CD14-positive monocyte (primary cell): ENCODE data around the gene MRNIP. TPM values are rescaled to one million over a fixed set of nuclear protein-coding genes. Genes with fewer than 3 reads are reported as not detected.

Experiments
- DNase-seq, 3 donors: peaks; one replicate each; pipeline ENCODE4 v3.0.0-alpha.2; 2011 to 2022
- H2AFZ ChIP-seq: 2 replicates; pipeline ENCODE4 v1.6.0; 2012; ENCODE audit warnings: mild to moderate bottlenecking, low read depth, low read length, inconsistent platforms; ENCODE audit not compliant: insufficient read depth, poor library complexity, severe bottlenecking
- H3K27ac ChIP-seq, 2 donors: 1 replicate in 1 of 2; 2 replicates in 1 of 2; pipeline ENCODE4 v1.5.1; 2012 to 2013; ENCODE audit warnings: low read length in 2 of 2, control low read depth in 1 of 2, inconsistent platforms in 1 of 2, low read depth in 1 of 2, mild to moderate bottlenecking in 1 of 2
- H3K27me3 ChIP-seq, 2 donors: one replicate each; pipeline versions ENCODE4 v1.6.0 to v1.6.1; 2011 to 2013; ENCODE audit warnings: low read length in 2 of 2; ENCODE audit not compliant: control insufficient read depth in 2 of 2, insufficient read depth in 2 of 2
- H3K36me3 ChIP-seq, 2 donors: replicated peaks in 1 of 2; 1 replicate in 1 of 2; 2 replicates in 1 of 2; pipeline versions ENCODE4 v1.5.1 to v1.6.1; 2012 to 2013; ENCODE audit warnings: low read length in 2 of 2, control low read depth in 1 of 2, inconsistent platforms in 1 of 2, mild to moderate bottlenecking in 1 of 2; ENCODE audit not compliant: insufficient read depth in 2 of 2, control insufficient read depth in 1 of 2
- H3K4me1 ChIP-seq, 2 donors: 1 replicate in 1 of 2; 2 replicates in 1 of 2; pipeline versions ENCODE4 v1.5.1 to v1.6.1; 2012 to 2013; ENCODE audit warnings: low read length in 2 of 2, control low read depth in 1 of 2, inconsistent platforms in 1 of 2, mild to moderate bottlenecking in 1 of 2, moderate library complexity in 1 of 2; ENCODE audit not compliant: insufficient read depth in 2 of 2, control insufficient read depth in 1 of 2
- H3K4me2 ChIP-seq: replicated peaks from 2 replicates; pipeline ENCODE3; 2012; ENCODE audit warnings: low read length, moderate library complexity, mild to moderate bottlenecking; ENCODE audit not compliant: poor library complexity, severe bottlenecking; ENCODE audit errors: extremely low read depth
- H3K4me3 ChIP-seq, 3 experiments: fragments of 200-600 bp in 1 of 3; sonication (generic) in 1 of 3; replicated peaks in 1 of 3; 1 replicate in 2 of 3; 2 replicates in 1 of 3; pipeline ENCODE4 v1.5.1; 2011 to 2013; ENCODE audit warnings: low read length in 3 of 3, mild to moderate bottlenecking in 3 of 3, control low read depth in 2 of 3, low read depth in 2 of 3, inconsistent platforms in 1 of 3, moderate library complexity in 1 of 3
- H3K79me2 ChIP-seq: 2 replicates; pipeline ENCODE4 v1.6.0; 2012; ENCODE audit warnings: mild to moderate bottlenecking, control low read depth, inconsistent platforms, low read length, moderate library complexity; ENCODE audit not compliant: insufficient read depth
- H3K9ac ChIP-seq: 2 replicates; pipeline ENCODE4 v1.6.0; 2017; ENCODE audit warnings: low read length, mild to moderate bottlenecking; ENCODE audit not compliant: insufficient read depth, poor library complexity, severe bottlenecking
- H3K9me3 ChIP-seq, 2 donors: replicated peaks in 1 of 2; 1 replicate in 1 of 2; 2 replicates in 1 of 2; pipeline versions ENCODE4 v1.5.1 to v1.6.1; 2012 to 2013; ENCODE audit warnings: low read length in 2 of 2, control low read depth in 1 of 2; ENCODE audit not compliant: control insufficient read depth in 1 of 2, insufficient read depth in 1 of 2
- H4K20me1 ChIP-seq: 2 replicates; pipeline ENCODE4 v1.6.0; 2012; ENCODE audit warnings: mild to moderate bottlenecking, low read length, control low read depth, moderate library complexity; ENCODE audit not compliant: insufficient read depth
- H3K27ac Mint-ChIP-seq, 7 donors: one replicate each; pipeline ENCODE4 v1.8.0; 2020; ENCODE audit warnings: mild to moderate bottlenecking in 7 of 7, mixed read lengths in 7 of 7, moderate library complexity in 6 of 7, inconsistent platforms in 2 of 7
- H3K27me3 Mint-ChIP-seq, 3 donors: one replicate each; pipeline ENCODE4 v1.8.0; 2021 to 2022; ENCODE audit warnings: low read depth in 3 of 3, mild to moderate bottlenecking in 3 of 3, mixed read lengths in 3 of 3, moderate library complexity in 3 of 3, inconsistent platforms in 1 of 3
- H3K36me3 Mint-ChIP-seq, 2 donors: one replicate each; pipeline ENCODE4 v1.8.0; 2020; ENCODE audit warnings: mixed read lengths in 2 of 2, inconsistent platforms in 1 of 2, mild to moderate bottlenecking in 1 of 2
- H3K4me1 Mint-ChIP-seq: one replicate; pipeline ENCODE4 v1.8.0; 2020; ENCODE audit warnings: mild to moderate bottlenecking, mixed read lengths
- H3K4me3 Mint-ChIP-seq, 2 donors: one replicate each; pipeline ENCODE4 v1.8.0; 2020; ENCODE audit warnings: mild to moderate bottlenecking in 2 of 2, mixed read lengths in 2 of 2, moderate library complexity in 1 of 2
- H3K9me3 Mint-ChIP-seq, 7 donors: one replicate each; pipeline ENCODE4 v1.8.0; 2020 to 2022; ENCODE audit warnings: mixed read lengths in 7 of 7, mild to moderate bottlenecking in 6 of 7, moderate library complexity in 6 of 7, inconsistent platforms in 2 of 7
- CTCF ChIP-seq: fragments of 200-600 bp; IDR thresholded peaks from one replicate; pipeline ENCODE4 v1.8.0; 2022; ENCODE audit warnings: antibody characterized with exemption, mild to moderate bottlenecking
- WGBS: methylation state at CpG from one replicate; pipeline ENCODE4 v1.1.5; 2013; ENCODE audit warnings: missing lambda C conversion rate; ENCODE audit not compliant: insufficient coverage; 5-methylcytosine and 5-hydroxymethylcytosine counted together
- intact Hi-C, 2 donors: fragments of 100-400 bp; cut with micrococcal nuclease; formaldehyde crosslinking; loops; one replicate each; pipeline versions ENCODE4 v1.15.0 to v1.15.1; 2023
- polyA plus RNA-seq, 3 donors: library from polyadenylated mRNA; depleted of rRNA in 1 of 3; unstranded in 2 of 3; stranded (reverse) in 1 of 3; fragments of 300-500 nt in 2 of 3; fragments of >200 nt in 1 of 3; fragmentation: Illumina TruSeq in 2 of 3; gene quantifications; 1 replicate in 2 of 3; 2 replicates in 1 of 3; pipeline ENCODE4 v1.2.3, GENCODE V29; 2012 to 2021

Gene MRNIP
- polyA plus RNA-seq, 3 donors = 1.2 to 23.0 (median 1.4) TPM

- DNase-seq = no peak
- H3K36me3 ChIP-seq = peaks cover 77 to 88% of the 10 kb centered on the region in 2 donors
- peak overlapping the region in 1 of 2 donors; percentile 20 for H3K27ac ChIP-seq
- H3K79me2 ChIP-seq = no peaks in the 10 kb centered on the region
- Mint-ChIP-seq H3K27me3 (no peaks in the 10 kb centered on the region), H3K4me1 (peaks cover 9% of the 10 kb centered on the region), H3K9me3 (no peaks in the 10 kb centered on the region), H3K27ac (no peak overlapping the region), H3K36me3 (peaks cover 69 to 89% of the 10 kb centered on the region in 2 donors), H3K4me3 (no peak overlapping the region)
- intact Hi-C loops = no loop called here
- H3K27me3 ChIP-seq = no peaks in the 10 kb centered on the region
- no peak overlapping the region for H3K4me2 ChIP-seq
- no peak overlapping the region for H3K9ac ChIP-seq
- H4K20me1 ChIP-seq = no peaks in the 10 kb centered on the region
- WGBS = 100% methylated on average over 6 of the region's 7 CpGs
- H3K9me3 ChIP-seq = no peaks in the 10 kb centered on the region
- TF ChIP-seq CTCF = no peak
- peaks cover 9 to 10% of the 10 kb centered on the region in 2 donors for H3K4me1 ChIP-seq
- H2AFZ ChIP-seq = no peak overlapping the region
- no peak overlapping the region for H3K4me3 ChIP-seq
These were observed 15.0 kb upstream of the MRNIP start for GRCh38 chr5:179873588-179874110.

- H3K27me3 Mint-ChIP-seq = no peaks in the 10 kb centered on the region
- H3K4me1 ChIP-seq = peaks cover 9 to 10% of the 10 kb centered on the region in 2 donors
- no peak overlapping the region for H3K27ac ChIP-seq
- H3K4me2 ChIP-seq = no peak overlapping the region
- TF ChIP-seq CTCF = no peak
- H3K4me1 Mint-ChIP-seq = peaks cover 9% of the 10 kb centered on the region
- no peaks in the 10 kb centered on the region for H3K27me3 ChIP-seq
- no peaks in the 10 kb centered on the region for H3K79me2 ChIP-seq
- H3K9me3 ChIP-seq = no peaks in the 10 kb centered on the region
- no peak overlapping the region for H3K9ac ChIP-seq
- no peaks in the 10 kb centered on the region for H3K9me3 Mint-ChIP-seq
- H3K36me3 Mint-ChIP-seq = peaks cover 74 to 89% of the 10 kb centered on the region in 2 donors
- no peak overlapping the region for H3K4me3 Mint-ChIP-seq
- H4K20me1 ChIP-seq = no peaks in the 10 kb centered on the region
- H2AFZ ChIP-seq = no peak overlapping the region
- intact Hi-C loops = no loop called here
- no peak overlapping the region for H3K4me3 ChIP-seq
- DNase-seq = no peak
- 95% methylated on average over 6 of the region's 14 CpGs for WGBS
- H3K27ac Mint-ChIP-seq = no peak overlapping the region
- peaks cover 71 to 88% of the 10 kb centered on the region in 2 donors for H3K36me3 ChIP-seq
These were observed 14.4 kb upstream of the MRNIP start for GRCh38 chr5:179872828-179873575.
